Measurements from ENCODE around the gene STXBP5. TPM values are rescaled to one million over a fixed set of nuclear protein-coding genes. Genes with fewer than 3 reads are reported as not detected.

The STXBP5 gene
- total RNA-seq, 1 experiment from 2014 or later: 11.6 TPM

DNA sequence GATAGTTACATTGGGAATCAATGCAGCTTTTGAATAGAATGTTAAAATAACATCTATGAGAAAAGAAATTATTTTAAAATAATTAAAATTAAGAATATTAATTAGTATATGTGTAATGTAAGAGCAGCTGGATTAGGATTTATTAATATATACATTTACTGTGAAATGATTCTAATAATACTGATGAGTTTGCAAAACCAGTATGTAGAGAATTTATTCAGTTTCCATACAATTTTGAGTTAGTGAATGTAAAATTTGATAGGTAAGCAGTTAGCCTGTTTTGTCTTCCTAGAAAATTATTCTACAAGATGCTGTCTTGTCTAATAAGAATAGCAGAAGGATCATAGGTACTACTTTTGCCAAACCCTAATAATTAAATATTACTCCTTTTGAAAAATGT, 70.6 kb downstream of the STXBP5 start:
- Histone ChIP-seq H2BK15ac (ENCODE audit: low read depth, low read length) (no peak overlapping the region), H3K4me1 (ENCODE audit: insufficient read depth, low read length) (no peaks in the 10 kb centered on the region), H3K79me2 (ENCODE audit: insufficient read depth, low read length) (no peaks in the 10 kb centered on the region), H4K5ac (ENCODE audit: insufficient read length, low read depth, low read length) (no peak overlapping the region), H2BK12ac (ENCODE audit: insufficient read length, low read depth, low read length) (no peak overlapping the region), H4K8ac (replicated peaks; ENCODE audit: insufficient read length, low read depth, low read length) (no peak overlapping the region), H2BK20ac (ENCODE audit: low read depth, low read length, poor library complexity, severe bottlenecking) (no peak overlapping the region), H3K18ac (ENCODE audit: insufficient read length, low read depth, low read length) (no peak overlapping the region), H3K27me3 (ENCODE audit: insufficient read depth, low read length) (no peaks in the 10 kb centered on the region), H3K4me2 (ENCODE audit: insufficient read depth, insufficient read length, low read length) (no peak overlapping the region), H2BK120ac (ENCODE audit: low read depth, low read length, poor library complexity, severe bottlenecking) (no peak overlapping the region), H3K9ac (ENCODE audit: extremely low read depth, insufficient read length, low read length) (no peak overlapping the region), H3K14ac (ENCODE audit: insufficient read depth, low read length) (no peak overlapping the region), H2BK5ac (ENCODE audit: insufficient read length, low read length) (no peak overlapping the region), H3K79me1 (ENCODE audit: insufficient read depth, low read depth, low read length, poor library complexity, severe bottlenecking) (no peaks in the 10 kb centered on the region), H3K23ac (ENCODE audit: insufficient read length, low read depth, low read length) (no peak overlapping the region), H4K20me1 (ENCODE audit: control insufficient read depth, insufficient read depth, insufficient read length) (no peaks in the 10 kb centered on the region), H3K23me2 (ENCODE audit: insufficient read length, low read depth, low read length, poor library complexity, severe bottlenecking) (no peaks in the 10 kb centered on the region), H3K27ac (ENCODE audit: insufficient read length, low read depth, low read length) (no peak overlapping the region), H3K4ac (ENCODE audit: low read depth, low read length) (no peak overlapping the region), H3K56ac (ENCODE audit: insufficient read length, low read depth, low read length) (no peak overlapping the region), H3T11ph (ENCODE audit: low read length) (no peak overlapping the region), H3K9me3 (ENCODE audit: control insufficient read depth, low read depth, low read length) (no peaks in the 10 kb centered on the region), H2AFZ (ENCODE audit: low read length) (no peak overlapping the region), H4K91ac (ENCODE audit: insufficient read length, low read depth, low read length) (no peak overlapping the region), H2AK5ac (ENCODE audit: insufficient read length, low read length) (no peak overlapping the region)
- no peak overlapping the region for H3K27ac Mint-ChIP-seq
- peaks cover 20 to 36% (median 33%) of the 10 kb centered on the region in 3 experiments for H3K36me3 Mint-ChIP-seq (ENCODE audit: insufficient read depth in 1 of 3, low read depth in 3 of 3)
- H3K4me1 Mint-ChIP-seq: no peaks in the 10 kb centered on the region
- DNase-seq: no peak
- H3K27me3 Mint-ChIP-seq (ENCODE audit: low read depth): no peaks in the 10 kb centered on the region
- H3K9me3 Mint-ChIP-seq: peaks cover 0 to 4% of the 10 kb centered on the region in 2 experiments; a peak in 2 of 5 replicates
- TF ChIP-seq, protein P1, sequence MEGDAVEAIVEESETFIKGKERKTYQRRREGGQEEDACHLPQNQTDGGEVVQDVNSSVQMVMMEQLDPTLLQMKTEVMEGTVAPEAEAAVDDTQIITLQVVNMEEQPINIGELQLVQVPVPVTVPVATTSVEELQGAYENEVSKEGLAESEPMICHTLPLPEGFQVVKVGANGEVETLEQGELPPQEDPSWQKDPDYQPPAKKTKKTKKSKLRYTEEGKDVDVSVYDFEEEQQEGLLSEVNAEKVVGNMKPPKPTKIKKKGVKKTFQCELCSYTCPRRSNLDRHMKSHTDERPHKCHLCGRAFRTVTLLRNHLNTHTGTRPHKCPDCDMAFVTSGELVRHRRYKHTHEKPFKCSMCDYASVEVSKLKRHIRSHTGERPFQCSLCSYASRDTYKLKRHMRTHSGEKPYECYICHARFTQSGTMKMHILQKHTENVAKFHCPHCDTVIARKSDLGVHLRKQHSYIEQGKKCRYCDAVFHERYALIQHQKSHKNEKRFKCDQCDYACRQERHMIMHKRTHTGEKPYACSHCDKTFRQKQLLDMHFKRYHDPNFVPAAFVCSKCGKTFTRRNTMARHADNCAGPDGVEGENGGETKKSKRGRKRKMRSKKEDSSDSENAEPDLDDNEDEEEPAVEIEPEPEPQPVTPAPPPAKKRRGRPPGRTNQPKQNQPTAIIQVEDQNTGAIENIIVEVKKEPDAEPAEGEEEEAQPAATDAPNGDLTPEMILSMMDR (conservative IDR thresholded peaks at IDR 0.05): no peak
- no peak overlapping the region for H3K4me3 Mint-ChIP-seq

Data from H9 (cell line).